Dermis microvascular lymphatic vessel endothelial cell (primary cell): ENCODE results near the gene ADAMTSL2. TPM values are rescaled to one million over a fixed set of nuclear protein-coding genes. Genes with fewer than 3 reads are reported as not detected.

Source experiments
- DNase-seq, 2 donors: peaks; one replicate each; pipeline versions ENCODE4 v3.0.0 to v3.0.0-alpha.2; 2010; ENCODE audit warnings: low read depth in 2 of 2
- total RNA-seq: library from RNA; depleted of rRNA; stranded (reverse); fragments of >200 nt; gene quantifications from 2 replicates; pipeline ENCODE4 v1.2.1, GENCODE V29; 2014

The ADAMTSL2 gene
- total RNA-seq, 1 donor from 2014 or later: under 0.01 TPM

DNA sequence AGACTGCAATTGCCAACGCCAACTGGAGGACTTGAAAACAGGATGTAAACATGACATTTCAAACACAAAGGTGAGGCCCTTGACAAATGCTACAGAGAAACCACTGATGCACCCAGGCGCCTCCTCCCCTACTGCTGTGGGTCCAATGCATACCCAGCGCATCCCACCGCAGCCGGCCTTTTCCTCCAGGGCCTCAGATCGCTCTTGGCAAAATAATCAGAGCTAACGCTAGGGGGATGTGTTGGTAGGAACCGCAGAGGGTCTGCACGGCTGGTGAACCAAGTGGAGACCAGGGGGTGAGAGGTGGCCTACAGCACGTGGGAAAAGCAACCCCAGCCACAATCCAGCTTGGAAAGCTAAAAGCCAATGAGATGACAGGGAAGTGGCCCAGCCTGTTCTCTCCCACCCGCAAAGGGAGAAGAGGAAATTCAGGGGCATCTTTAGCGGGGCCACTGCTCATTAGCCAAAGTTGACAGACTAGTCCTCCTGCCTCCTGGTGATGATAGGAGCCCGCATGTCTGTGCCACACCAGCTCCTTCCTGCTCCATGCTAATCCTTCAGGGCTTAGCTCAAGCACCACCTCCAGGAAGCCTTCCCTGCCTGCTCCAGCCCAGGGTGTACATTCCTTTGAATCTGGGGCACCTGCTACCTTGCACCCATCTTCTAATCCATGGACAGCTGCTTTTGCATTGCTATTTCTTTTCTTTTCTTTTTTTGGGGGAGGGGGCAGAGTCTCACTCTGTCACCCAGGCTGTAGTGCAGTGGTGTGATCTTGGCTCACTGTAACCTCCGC lies 68.8 kb downstream of the ADAMTSL2 start:
- DNase-seq: no peak

DNA sequence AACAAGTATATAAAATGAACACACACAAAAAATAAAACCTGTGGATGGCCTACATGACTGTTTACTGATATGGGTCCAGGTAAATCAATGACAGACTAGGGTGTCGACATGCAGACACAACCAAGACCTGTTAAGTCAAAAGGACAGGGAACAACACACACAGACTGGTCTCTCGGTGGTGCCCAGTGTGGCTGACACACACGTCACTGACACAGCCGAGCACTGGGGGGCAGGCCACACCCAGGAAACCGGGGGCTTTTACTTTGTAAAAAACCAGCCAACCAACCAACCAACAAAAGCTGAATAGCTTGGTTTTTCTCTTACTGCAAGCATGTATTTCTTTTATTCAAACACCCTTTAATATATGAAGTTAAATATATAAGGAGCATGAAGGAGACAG lies 69.7 kb downstream of the ADAMTSL2 start:
- DNase-seq: no peak

DNA sequence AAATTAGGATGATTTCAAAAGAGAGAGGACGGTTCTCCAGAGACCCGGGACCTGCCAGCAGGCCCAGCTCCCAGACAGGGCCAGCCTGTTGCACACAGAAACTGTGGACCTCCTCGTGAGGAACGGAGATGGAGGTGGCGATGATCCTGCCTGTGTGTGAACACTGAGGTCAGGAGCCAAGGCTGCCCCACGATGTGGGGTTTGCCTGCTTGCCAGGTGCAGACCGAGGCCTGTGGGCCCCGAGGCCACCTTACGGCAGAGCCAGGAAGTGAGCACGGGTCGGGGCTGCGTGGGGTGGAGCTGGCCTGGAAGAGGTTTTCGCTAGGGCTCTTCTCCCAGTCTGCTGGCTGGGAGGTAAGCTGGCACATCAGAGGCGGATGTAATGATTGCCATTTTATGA lies 70.4 kb downstream of the ADAMTSL2 start:
- no peak for DNase-seq

DNA sequence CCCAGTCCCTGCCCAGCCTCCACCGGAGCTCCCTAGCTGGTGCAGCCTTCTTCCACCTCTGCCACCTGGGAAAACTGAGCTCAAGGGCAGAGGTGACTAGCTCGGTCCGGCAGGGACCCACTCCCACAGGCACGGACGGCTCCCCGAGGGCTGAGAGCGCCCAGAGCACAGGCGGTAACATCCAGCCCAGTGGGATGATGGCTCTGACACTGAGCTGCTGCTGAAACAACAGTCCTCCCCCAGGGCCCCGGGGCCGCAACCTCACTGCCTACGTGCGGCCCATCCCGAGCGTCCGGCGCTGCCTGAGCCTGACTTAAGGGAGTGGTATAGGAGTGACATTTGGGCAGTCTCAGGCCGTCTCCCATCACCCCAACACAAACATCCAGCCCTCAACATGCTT lies 70.9 kb downstream of the ADAMTSL2 start:
- no peak for DNase-seq

GRCh38 chr9:133605856-133606707 lies 71.6 kb downstream of the ADAMTSL2 start:
- no peak for DNase-seq

DNA sequence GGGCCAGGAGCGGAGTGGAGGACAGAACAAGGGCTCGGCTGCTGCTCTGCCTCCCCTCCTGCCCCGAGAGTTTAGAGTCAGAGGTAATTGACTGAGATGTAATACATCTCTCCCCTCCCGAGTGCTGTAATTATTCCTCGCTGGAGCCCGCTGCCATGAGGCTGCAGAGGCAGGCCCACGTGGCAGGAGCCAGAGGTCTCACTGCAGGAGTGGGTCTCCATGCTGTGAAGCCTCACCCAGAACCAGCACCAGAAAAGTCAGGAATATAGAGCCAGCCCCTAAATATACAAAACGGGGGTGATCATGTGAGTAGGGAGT lies 72.2 kb downstream of the ADAMTSL2 start:
- no peak for DNase-seq

DNA sequence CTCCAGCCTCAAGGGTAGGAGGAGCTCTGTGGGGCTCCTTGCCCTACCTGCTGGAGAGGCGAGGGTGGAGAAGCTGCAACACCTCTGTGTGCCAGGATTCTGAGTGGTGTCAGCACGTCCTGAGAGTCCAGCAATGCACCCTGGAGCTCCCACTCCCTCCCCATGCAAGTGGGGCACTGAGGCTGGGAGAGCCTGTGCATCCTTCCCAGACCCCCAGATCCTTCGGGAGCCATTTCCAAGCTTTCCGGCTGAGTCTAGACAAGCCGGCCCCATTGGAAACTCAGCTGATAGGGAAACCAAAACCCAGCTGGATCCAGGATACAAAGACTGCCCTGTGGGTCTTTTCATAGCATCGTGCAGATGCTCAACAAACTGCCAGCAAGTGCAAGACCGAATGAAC lies 72.9 kb downstream of the ADAMTSL2 start:
- DNase-seq: no peak

DNA sequence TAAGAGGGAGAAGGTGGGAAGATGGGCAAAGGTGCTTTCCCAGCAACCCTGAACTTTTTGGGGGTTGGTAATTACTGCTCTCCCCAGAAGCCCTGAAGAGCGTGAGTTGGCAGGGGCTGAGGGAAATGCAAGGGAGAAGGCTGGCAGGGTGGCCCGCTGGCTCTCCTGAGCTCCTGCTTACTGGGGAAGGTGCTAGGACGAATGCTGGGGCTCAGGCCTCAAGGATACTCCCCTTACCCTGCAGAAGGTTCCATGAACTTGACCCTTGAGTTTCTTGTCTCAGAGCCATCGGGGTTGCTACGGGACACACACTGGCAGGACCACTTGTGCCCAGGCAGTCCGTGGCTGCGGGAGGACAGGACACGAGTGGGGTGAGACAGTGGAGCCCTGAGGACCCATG lies 73.5 kb downstream of the ADAMTSL2 start:
- DNase-seq: no peak

GRCh38 chr9:133608382-133608781 lies 73.9 kb downstream of the ADAMTSL2 start:
- no peak for DNase-seq

GRCh38 chr9:133608889-133609288 lies 74.4 kb downstream of the ADAMTSL2 start:
- DNase-seq: no peak

- DNase-seq: peak; percentile 4 to 58
These were observed 75.0 kb downstream of the ADAMTSL2 start, which contains the start of gene FAM163B for GRCh38 chr9:133609311-133610098. Gene FAM163B, minus strand, starts transcription at chr9:133609389. Its CDS starts 29,166 bp downstream, at chr9:133580223.

GRCh38 chr9:133610845-133611244 lies 76.3 kb downstream of the ADAMTSL2 start:
- DNase-seq: no peak

DNA sequence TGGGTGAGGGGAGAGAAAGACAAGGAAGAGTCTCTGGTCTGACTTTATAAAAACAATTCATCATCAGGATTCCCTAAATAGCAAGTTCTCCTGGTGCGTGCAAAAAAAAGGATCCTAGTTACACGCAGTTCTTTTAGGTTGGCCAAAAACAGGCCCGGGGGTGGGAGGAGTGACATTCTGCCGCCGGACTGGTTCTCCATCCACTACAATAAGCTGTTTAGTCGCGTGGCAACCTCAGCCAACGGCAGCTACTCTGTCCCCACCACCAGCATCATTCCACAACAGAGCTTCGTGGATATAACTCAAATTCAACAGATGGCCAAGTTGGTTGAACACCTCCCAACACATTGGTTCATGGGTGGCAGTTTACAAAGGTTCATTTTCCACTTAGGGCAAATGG lies 77.5 kb downstream of the ADAMTSL2 start:
- no peak for DNase-seq

DNA sequence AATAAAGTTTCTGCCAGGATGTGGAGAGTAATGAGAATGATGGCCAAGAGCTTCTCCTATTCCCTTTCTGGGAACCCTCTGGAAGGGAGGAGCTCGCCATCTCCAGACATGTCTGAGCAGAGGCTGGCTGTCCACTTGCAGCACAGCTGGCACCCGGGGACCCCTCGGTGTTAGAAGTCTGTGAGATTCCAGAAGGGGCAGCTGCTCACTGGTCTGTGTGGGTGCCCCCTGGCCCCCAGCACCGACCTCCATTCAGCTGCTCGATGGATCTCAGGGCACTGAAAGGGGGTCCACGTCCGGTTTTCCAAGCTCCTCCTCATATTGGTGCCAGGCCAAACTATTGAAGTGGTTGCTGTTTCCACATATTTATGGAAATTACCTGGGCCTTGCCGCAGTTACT lies 78.3 kb downstream of the ADAMTSL2 start:
- no peak for DNase-seq

DNA sequence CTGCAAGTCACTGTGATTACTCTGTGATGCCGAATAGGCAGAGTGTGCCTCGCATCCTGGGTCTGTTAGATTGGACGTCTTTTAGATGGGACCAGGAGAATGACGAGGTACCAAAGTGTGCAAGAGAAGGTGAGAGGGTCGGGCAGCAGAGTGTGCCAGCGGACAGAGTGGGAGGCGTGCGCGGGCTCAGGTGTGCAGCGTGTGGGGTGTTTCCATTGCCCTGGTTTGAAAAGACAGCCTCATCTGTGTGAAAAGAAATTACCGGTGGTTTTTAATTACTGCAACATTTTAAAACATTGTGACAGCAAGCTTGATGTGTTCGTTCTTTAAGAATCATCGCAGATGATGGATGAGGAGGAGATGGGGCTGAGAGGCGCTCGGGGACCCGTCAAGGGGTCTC lies 78.9 kb downstream of the ADAMTSL2 start:
- DNase-seq: no peak

GRCh38 chr9:133614056-133614455 lies 79.6 kb downstream of the ADAMTSL2 start:
- DNase-seq: no peak

DNA sequence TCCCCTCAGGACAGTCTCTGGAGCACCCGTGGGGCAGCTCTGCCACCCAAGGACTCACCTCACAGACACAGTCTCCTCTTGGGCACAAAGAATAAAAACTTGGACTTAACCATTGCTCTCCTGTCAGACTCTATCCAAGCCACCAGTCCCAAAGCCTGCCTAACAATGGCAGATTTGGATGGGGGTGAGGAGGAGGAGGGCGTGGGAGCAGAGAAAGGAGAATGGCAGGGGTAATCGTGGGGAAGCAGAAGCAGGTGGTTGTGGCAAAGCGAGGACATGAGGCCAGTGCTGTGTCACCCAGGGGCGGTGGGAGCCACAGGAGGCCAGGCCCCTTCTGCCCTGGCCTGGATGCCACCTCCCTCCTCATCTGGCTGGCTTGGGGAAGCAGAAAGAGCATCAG lies 80.2 kb downstream of the ADAMTSL2 start:
- DNase-seq: no peak

- DNase-seq: no peak
These were observed 80.7 kb downstream of the ADAMTSL2 start for GRCh38 chr9:133615186-133615585.

DNA sequence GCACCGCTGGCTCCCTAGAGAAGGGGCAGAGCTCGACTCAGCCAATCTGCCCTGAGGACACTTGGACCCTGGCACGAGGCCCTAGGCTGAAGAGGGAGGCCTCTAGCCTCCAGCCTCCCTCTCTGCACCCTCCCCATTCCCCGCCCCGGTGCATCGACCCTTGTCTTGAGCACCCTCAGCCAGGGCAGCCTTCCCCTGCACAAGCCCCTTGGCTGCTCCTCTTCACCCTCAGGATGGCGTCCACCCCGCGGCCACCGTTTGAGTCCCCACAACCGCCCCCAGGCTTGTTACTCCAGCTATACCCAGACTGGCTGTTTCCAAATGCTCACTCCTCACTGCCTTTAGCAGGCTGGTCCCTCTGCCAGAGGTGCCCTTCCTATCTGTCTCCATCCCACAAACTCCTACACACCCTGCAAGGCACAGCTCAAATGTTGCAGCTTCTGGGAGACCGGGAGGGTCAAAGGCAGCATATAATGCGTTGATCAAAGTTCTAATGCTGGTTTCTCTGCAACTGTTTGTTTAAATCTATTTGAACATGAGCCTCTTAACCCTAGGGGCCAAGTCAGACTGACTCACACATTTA lies 81.2 kb downstream of the ADAMTSL2 start:
- DNase-seq: no peak

DNA sequence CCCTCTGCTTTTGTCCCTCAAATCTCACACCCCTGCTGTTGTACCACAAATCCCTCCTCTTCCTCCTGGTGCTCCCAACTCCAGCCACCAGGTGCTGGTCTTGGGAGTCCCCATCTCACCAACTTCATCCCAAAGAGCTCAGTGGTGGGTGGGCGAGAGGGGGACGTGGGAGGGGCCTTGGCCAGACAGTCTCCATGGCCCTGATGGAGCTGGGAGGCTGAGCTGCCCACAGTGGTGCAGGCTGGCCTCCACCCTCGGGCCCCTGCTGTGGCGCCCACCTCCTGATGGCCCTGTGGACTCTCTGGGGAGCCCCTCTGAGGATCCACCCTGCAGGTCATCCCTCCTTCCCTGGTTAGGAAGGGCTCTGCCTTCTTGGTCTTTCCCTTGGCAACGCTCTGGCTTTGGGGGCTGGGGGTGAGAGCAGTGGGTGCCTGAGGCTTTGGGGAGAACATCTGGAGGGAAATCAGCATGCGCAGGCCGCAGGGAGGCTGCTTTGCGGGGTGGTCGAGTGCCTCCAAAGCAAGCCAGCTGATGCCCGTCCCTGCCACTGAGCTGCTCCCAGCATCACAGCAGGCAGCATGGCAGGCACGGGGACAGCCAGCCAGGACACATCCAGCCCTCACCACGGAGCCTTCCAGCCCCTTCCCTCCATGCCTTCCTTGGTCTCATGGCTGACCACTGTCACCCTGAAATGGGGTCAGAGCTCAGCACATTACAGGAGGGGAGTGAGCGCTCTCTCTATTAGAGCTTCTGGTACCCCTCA lies 82.3 kb downstream of the ADAMTSL2 start:
- no peak for DNase-seq

GRCh38 chr9:133618726-133619125 lies 84.2 kb downstream of the ADAMTSL2 start:
- DNase-seq: no peak
